HT1080 (cell line): ENCODE measurements around the gene TBRG4. TPM values are rescaled to one million over a fixed set of nuclear protein-coding genes. Genes with fewer than 3 reads are reported as not detected.
"Not testable (repeated sequence)": the region's sequence is repeated elsewhere in the genome, so short reads cannot be mapped to it uniquely, and the experiment has no call there.

ENCODE experiments used
- DNase-seq: peaks from one replicate; pipeline ENCODE4 v3.0.0-alpha.2; 2015; ENCODE audit warnings: low read depth
- polyA plus RNA-seq, 2 experiments: library from polyadenylated mRNA; depleted of rRNA; stranded (reverse); fragments of >200 nt; gene quantifications; 2 replicates each; pipeline ENCODE4 v1.2.3, GENCODE V29; 2015
- total RNA-seq: library from RNA; depleted of rRNA; stranded (reverse); fragments of >200 nt; shearing (Covaris generic); gene quantifications from 2 replicates; pipeline ENCODE4 v1.2.3, GENCODE V29; 2014; rRNA removed

TBRG4 gene
- 157 and 161 TPM in 2 replicates for total RNA-seq
- polyA plus RNA-seq (2015; cell fraction: cytosol; rRNA removed), result 76.6 and 88.3 TPM in 2 replicates
- 210 and 233 TPM in 2 replicates for polyA plus RNA-seq (2015; cell fraction: nucleus; rRNA removed)

- peak; percentile 92 for DNase-seq
Observed at GRCh38 chr7:45111298-45112223, at the start of gene TBRG4. Gene TBRG4 (minus strand): TSS chr7:45111697. CDS start chr7:45109237, 2,460 bp downstream.

- no peak for DNase-seq
Observed at GRCh38 chr7:45161138-45161537, 49.6 kb upstream of the TBRG4 start.

- no peak for DNase-seq
Observed at GRCh38 chr7:45160417-45160881, 49.0 kb upstream of the TBRG4 start.

GRCh38 chr7:45159296-45159695 is 47.8 kb upstream of the TBRG4 start:
- no peak for DNase-seq

GRCh38 chr7:45158471-45158870 is 47.0 kb upstream of the TBRG4 start:
- no peak for DNase-seq

GRCh38 chr7:45157653-45158401 is 46.3 kb upstream of the TBRG4 start, which contains the start of gene RAMP3:
Gene RAMP3 (plus strand): TSS chr7:45157791. CDS start chr7:45157829, 38 bp downstream.
- no peak for DNase-seq

- DNase-seq, result no peak
Observed at GRCh38 chr7:45157286-45157652, 45.8 kb upstream of the TBRG4 start.

GRCh38 chr7:45156516-45157272 is 45.2 kb upstream of the TBRG4 start:
- no peak for DNase-seq

- DNase-seq, result no peak
Observed at GRCh38 chr7:45155941-45156340, 44.4 kb upstream of the TBRG4 start.

- DNase-seq, result no peak
Observed at GRCh38 chr7:45155357-45155900, 43.9 kb upstream of the TBRG4 start.

GRCh38 chr7:45153861-45154260 is 42.4 kb upstream of the TBRG4 start:
- not testable (repeated sequence) for DNase-seq

- DNase-seq, result peak; percentile 44
Observed at GRCh38 chr7:45153233-45153632, 41.7 kb upstream of the TBRG4 start.

- no peak for DNase-seq
Observed at GRCh38 chr7:45151967-45152366, 40.5 kb upstream of the TBRG4 start.

- DNase-seq, result no peak
Observed at GRCh38 chr7:45151131-45151684, 39.7 kb upstream of the TBRG4 start.

GRCh38 chr7:45150199-45150598 is 38.7 kb upstream of the TBRG4 start:
- peak; percentile 15 for DNase-seq

GRCh38 chr7:45149606-45150005 is 38.1 kb upstream of the TBRG4 start:
- no peak for DNase-seq

GRCh38 chr7:45148653-45148973 is 37.1 kb upstream of the TBRG4 start:
- no peak for DNase-seq

- DNase-seq, result no peak
Observed at GRCh38 chr7:45147858-45148652, 36.6 kb upstream of the TBRG4 start.

GRCh38 chr7:45146531-45147379 is 35.3 kb upstream of the TBRG4 start:
- DNase-seq, result no peak
